IPS-15b (cell line): ENCODE data around the gene GALM.

ENCODE experiments used
- H3K27me3 ChIP-seq: one replicate; pipeline ENCODE4 v1.6.1; 2013; ENCODE audit warnings: low read length; ENCODE audit not compliant: control insufficient read depth, insufficient read depth
- H3K36me3 ChIP-seq: one replicate; pipeline ENCODE4 v1.6.1; 2013; ENCODE audit warnings: low read length; ENCODE audit not compliant: control insufficient read depth, insufficient read depth
- H3K4me1 ChIP-seq: one replicate; pipeline ENCODE4 v1.6.1; 2013; ENCODE audit warnings: mild to moderate bottlenecking, low read length; ENCODE audit not compliant: control insufficient read depth, insufficient read depth
- H3K4me3 ChIP-seq: one replicate; pipeline ENCODE4 v1.5.1; 2013; ENCODE audit warnings: low read depth, low read length
- H3K9ac ChIP-seq: one replicate; pipeline ENCODE4 v1.6.1; 2013; ENCODE audit warnings: low read depth, mild to moderate bottlenecking, low read length
- H3K9me3 ChIP-seq: one replicate; pipeline ENCODE4 v1.6.1; 2013; ENCODE audit warnings: mild to moderate bottlenecking, low read length; ENCODE audit not compliant: control insufficient read depth, insufficient read depth

The GALM gene

GRCh38 chr2:38737925-38738324, 72.0 kb downstream of the GALM start:
- H3K4me3 ChIP-seq, result no peak overlapping the region
- H3K4me1 ChIP-seq, result no peaks in the 10 kb centered on the region
- no peak overlapping the region for H3K9ac ChIP-seq
- H3K36me3 ChIP-seq, result peaks cover 4% of the 10 kb centered on the region
- H3K9me3 ChIP-seq, result no peaks in the 10 kb centered on the region
- H3K27me3 ChIP-seq, result no peaks in the 10 kb centered on the region

DNA sequence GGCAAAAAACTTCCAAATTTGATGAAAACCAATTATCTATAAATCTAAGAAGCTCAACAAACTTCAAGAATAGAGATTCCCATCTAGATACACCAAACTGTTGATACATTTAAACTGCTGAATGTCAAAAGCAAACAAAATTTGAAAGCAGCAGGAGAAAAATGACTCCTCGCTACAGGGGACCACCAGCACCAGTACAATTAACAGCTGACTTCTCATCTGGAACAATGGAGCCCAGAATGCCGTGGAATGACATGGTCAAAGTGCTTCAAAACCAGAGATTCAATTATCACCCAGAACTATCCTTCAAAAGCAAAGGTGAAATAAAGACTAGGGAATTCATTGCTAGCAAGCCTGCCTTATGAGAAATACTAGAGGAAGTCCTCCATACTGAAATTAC, 73.6 kb downstream of the GALM start:
- H3K4me3 ChIP-seq, result no peak overlapping the region
- H3K9ac ChIP-seq, result no peak overlapping the region
- no peaks in the 10 kb centered on the region for H3K4me1 ChIP-seq
- H3K27me3 ChIP-seq, result no peaks in the 10 kb centered on the region
- no peaks in the 10 kb centered on the region for H3K9me3 ChIP-seq
- H3K36me3 ChIP-seq, result peaks cover 4% of the 10 kb centered on the region

DNA sequence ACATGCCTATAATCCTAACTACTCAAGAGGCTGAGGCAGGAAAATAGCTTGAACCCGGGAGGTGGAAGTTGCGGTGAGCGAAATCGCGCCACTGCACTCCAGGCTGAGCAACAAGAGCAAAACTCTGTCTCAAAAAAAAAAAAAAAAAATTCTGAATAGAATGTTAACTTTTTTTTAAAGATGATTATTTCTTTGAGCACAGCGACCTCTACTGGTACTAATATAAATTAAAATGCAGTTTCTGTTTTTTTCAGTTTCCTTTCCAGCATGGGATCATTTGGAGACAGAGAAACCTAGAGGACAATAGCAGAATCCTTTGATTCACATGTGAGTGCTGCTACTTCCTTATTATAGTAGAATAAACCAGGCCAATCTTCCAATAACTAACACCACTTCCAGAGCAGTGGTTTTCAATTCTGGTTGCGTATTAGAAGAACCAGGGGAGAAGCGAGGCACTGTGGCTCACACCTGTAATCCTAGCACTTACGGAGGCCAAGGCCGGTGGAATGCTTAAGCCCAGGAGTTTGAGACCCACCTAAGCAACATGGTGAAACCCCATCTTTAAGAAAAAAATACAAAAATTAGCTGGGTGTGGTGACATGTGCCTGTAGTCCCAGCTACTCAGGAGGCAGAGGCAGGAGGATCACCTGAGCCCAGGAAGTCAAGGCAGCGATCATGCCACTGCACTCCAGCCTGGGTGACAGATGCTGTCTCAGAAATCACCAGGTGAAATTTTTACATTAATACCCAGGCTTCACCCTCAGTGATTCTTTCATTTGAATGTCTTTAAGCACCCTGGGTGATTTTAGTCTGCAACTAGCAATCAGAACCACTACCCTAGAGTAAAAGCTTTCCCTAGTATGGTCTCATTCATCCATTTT, 75.2 kb downstream of the GALM start:
- peaks cover 16% of the 10 kb centered on the region for H3K36me3 ChIP-seq
- H3K4me3 ChIP-seq, result no peak overlapping the region
- no peak overlapping the region for H3K9ac ChIP-seq
- no peaks in the 10 kb centered on the region for H3K4me1 ChIP-seq
- no peaks in the 10 kb centered on the region for H3K27me3 ChIP-seq
- H3K9me3 ChIP-seq, result no peaks in the 10 kb centered on the region

- peaks cover 30% of the 10 kb centered on the region for H3K36me3 ChIP-seq
- no peaks in the 10 kb centered on the region for H3K9me3 ChIP-seq
- no peak overlapping the region for H3K9ac ChIP-seq
- no peak overlapping the region for H3K4me3 ChIP-seq
- H3K4me1 ChIP-seq, result no peaks in the 10 kb centered on the region
- no peaks in the 10 kb centered on the region for H3K27me3 ChIP-seq
Observed at GRCh38 chr2:38742797-38743559, 77.1 kb downstream of the GALM start.

GRCh38 chr2:38743672-38744398, 77.9 kb downstream of the GALM start:
- Histone ChIP-seq H3K4me1 (peaks cover 4% of the 10 kb centered on the region), H3K27me3 (no peaks in the 10 kb centered on the region), H3K9ac (no peak overlapping the region), H3K4me3 (no peak overlapping the region), H3K36me3 (peaks cover 38% of the 10 kb centered on the region), H3K9me3 (no peaks in the 10 kb centered on the region)

- Histone ChIP-seq H3K36me3 (peaks cover 44% of the 10 kb centered on the region), H3K4me1 (peaks cover 7% of the 10 kb centered on the region), H3K27me3 (no peaks in the 10 kb centered on the region), H3K4me3 (no peak overlapping the region), H3K9me3 (no peaks in the 10 kb centered on the region), H3K9ac (no peak overlapping the region)
Observed at GRCh38 chr2:38744399-38744780, 78.5 kb downstream of the GALM start.

DNA sequence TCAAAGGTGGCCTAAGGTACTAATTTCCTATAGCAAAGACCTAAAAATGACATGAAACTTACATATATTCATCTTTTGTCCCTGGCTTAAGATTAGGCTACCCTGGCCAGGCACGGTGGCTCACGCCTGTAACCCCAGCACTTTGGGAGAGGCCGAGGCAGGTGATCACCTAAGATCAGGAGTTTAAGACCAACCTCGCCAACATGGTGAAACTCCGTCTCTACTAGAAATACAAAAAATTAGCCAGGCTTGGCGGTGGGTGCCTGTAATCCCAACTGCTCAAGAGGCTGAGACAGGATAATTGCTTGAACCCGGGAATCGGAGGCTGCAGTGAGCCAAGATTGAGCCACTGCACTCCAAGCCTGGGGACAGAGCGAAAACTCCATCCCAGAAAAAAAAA, 79.4 kb downstream of the GALM start:
- Histone ChIP-seq H3K36me3 (peaks cover 45% of the 10 kb centered on the region), H3K9ac (no peak overlapping the region), H3K4me3 (no peak overlapping the region), H3K4me1 (peaks cover 7% of the 10 kb centered on the region), H3K27me3 (no peaks in the 10 kb centered on the region), H3K9me3 (no peaks in the 10 kb centered on the region)

GRCh38 chr2:38747007-38747424, 81.1 kb downstream of the GALM start:
- Histone ChIP-seq H3K36me3 (peaks cover 45% of the 10 kb centered on the region), H3K9ac (no peak overlapping the region), H3K9me3 (no peaks in the 10 kb centered on the region)

GRCh38 chr2:38747819-38748218, 81.9 kb downstream of the GALM start:
- Histone ChIP-seq H3K4me3 (no peak overlapping the region), H3K4me1 (peaks cover 13% of the 10 kb centered on the region), H3K27me3 (no peaks in the 10 kb centered on the region), H3K9ac (no peak overlapping the region), H3K36me3 (peaks cover 45% of the 10 kb centered on the region), H3K9me3 (no peaks in the 10 kb centered on the region)

More at GRCh38 chr2:38747007-38747424, 81.1 kb downstream of the GALM start:
- H3K27me3 ChIP-seq, result no peaks in the 10 kb centered on the region
- H3K4me3 ChIP-seq, result no peak overlapping the region
- peaks cover 8% of the 10 kb centered on the region for H3K4me1 ChIP-seq

- Histone ChIP-seq H3K36me3 (peaks cover 45% of the 10 kb centered on the region), H3K9me3 (no peaks in the 10 kb centered on the region), H3K27me3 (no peaks in the 10 kb centered on the region), H3K4me1 (peaks cover 13% of the 10 kb centered on the region), H3K9ac (no peak overlapping the region), H3K4me3 (no peak overlapping the region)
Observed at GRCh38 chr2:38748391-38748790, 82.5 kb downstream of the GALM start.

DNA sequence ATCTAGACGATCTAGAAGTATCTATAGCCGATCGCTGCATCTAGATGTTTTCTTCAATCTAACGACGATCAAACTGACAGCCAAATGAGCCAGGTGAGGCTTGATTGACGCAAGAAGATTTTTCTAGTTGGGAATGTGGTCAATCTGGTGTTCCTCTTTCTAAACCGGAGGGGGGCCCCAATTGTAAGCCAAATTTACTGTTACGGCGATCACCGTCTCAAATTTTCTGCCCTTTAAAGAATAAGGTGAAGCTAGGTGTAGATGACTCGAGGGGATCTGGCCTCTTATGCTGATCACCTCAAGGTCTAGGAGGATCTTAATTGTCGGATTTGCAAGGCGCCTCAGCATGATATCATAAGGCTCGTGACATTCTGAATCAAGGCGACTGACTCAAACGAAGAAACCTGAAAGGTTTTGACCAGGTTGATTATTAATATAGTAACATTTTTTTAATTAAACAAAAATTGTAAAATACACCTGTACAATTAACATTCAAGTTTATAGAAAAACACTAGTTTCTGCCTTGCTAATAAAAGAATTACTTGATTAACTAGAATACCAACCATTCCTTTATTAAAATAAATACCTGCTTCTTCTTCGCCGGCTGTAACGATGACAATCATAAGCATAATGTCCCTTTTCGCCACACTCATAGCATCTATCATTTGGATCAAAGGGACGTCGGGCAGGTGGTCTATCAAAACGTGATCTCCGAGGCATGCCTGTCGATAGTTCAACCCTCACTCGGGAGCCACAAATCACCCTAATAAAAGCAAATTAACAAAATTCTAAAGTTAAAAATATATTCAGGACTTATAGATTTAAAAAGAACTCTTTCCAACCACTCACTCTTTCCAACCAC, 83.3 kb downstream of the GALM start:
- peaks cover 45% of the 10 kb centered on the region for H3K36me3 ChIP-seq
- H3K4me1 ChIP-seq, result peaks cover 13% of the 10 kb centered on the region
- H3K9ac ChIP-seq, result peak overlapping the region; percentile 99

More for the DNA sequence above, 83.3 kb downstream of the GALM start:
- Histone ChIP-seq H3K4me3 (peak overlapping the region; percentile 95), H3K27me3 (no peaks in the 10 kb centered on the region), H3K9me3 (no peaks in the 10 kb centered on the region)
